HG03045 (cell line): ENCODE measurements around the gene ZNF831.

Experiments used
- ATAC-seq: cut with Tn5 transposase; IDR thresholded peaks from one replicate; pipeline ENCODE4 v1.9.1; 2021; ENCODE audit warnings: mild to moderate bottlenecking, moderate library complexity; ENCODE audit not compliant: unreplicated experiment

ZNF831 gene

DNA sequence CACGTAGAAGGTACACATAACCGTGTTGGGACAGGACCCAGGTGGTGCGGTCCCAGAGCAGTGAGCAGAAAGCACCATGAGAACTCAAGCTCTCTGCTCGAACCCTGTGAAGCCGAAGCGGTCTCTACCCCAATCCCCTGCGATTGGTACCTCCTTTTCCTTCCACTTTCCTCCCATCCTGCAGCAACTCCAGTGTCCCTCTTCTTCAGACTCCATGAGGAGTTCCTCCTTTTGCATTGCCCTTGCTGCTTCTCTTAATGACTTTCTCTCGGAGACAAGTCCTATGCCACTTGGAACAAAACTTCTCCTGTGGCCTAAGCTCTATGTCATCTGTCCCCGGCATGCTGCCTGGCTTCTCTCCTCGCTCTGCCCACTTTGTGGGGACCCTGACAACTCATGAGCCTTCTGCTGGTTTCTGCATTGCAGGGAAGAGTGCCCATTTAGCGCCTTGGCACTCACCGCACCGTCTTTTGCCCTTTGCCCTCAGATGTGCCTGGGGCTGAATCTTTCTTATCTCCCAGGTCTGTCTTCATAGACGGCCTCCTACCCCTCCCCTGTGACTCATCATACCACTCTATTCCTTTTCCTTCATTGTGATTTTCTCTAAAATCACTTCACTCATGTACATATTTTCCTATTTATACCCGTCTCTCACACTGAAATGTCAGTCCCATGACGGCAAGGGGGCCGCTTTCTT is 9.2 kb upstream of the ZNF831 start:
- ATAC-seq, result no peak

DNA sequence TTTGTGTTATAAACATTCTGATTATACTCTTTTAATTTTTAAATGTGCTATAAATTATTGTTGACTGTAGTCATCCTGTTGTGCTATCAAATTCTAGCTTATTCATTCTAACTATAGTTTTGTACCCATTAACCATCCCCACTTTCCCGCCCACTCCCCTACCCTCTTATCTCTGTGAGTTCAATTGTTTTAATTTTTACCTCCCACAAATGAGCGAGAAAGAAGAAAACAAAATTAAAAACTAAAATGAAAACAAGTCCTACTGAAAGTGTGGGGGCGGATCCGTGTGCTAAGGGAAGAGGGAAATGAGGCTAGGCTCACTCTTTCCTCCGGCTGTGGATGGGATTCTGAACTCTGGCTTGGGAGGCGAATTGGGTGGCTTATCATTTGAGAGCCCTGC is 6.6 kb upstream of the ZNF831 start:
- no peak for ATAC-seq

DNA sequence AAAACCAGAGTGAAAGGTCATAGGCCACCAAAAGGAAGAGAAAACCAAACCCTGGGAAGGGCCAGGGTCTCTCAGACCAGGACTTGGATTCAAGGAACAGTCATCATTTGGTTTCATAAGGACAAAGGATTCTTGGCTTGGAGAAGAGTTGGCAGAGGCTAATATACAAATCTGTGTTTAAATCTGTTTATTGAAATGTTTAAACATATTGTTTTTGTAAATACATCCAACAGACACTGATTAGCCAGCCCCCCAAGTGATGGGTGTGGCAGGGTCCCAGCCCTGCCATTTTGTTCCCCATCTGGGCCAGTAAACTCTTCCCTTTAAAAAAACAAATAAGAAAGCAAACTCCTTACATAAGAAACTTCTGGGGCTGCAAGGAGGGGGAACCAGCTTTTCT is 6.1 kb upstream of the ZNF831 start:
- no peak for ATAC-seq

DNA sequence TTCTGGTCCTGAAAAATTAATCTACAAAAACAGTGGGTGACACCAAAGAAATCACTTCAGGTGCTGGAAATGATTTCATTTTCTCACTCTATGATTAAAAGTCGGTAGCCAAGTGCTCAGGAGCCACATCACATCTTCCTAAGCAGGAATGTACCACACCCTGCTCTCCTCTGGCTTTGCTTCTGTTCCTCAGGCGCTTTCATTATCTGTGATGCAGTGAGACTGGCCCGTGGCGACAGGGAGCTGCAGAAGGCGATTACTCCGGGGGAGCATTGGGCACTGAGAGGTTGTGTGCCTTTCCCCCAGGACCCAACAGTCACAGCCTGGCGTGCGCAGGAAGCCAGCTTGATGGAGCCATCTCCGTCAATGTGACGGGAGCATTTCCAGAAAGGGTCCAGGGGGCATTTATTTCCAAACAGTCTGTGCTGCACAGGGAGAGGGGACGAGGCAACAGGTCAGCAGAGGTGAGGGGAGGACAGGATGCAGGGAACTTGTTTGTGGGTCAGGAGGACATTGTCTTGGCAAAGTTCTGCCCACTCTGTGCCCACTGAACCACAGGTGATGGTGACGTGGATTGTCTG is 5.6 kb upstream of the ZNF831 start:
- no peak for ATAC-seq

DNA sequence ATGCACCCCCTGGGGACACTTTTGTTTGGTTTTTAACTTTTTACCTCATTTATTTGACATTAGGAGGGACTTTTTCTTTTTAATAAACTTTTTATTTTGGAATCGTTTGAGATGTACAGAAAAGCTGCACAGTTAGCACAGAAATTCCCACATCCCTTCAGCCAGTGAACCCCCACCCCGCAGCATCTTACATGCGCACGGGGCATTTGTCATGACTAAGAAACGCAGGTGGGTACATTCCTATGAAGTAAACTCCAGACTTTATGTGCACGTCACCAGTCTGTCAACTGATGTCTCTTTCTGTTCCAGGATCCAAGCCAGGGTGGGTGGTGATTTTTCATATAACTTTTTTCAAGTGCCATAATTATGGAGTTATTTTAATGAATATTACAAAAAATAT is 4.9 kb upstream of the ZNF831 start:
- no peak for ATAC-seq

DNA sequence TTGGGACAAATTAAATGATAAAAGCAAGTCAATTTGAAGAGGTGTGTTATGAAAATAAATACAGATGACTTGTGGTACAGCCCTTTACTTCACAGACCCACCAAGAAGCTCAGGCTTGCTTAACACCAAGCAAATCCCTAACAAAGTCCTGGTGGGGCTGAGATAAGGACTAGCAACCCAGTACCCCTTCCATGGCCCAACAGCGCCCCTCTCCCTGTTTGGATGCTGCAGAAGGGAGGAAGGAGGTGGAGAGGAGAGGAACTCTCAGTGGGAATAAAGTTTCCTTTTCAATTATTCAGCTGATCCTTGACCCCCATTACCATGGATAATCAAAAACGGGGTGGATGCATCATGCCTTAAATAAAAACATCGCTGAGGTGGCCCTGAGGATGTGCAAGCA is 4.5 kb upstream of the ZNF831 start:
- ATAC-seq, result no peak

DNA sequence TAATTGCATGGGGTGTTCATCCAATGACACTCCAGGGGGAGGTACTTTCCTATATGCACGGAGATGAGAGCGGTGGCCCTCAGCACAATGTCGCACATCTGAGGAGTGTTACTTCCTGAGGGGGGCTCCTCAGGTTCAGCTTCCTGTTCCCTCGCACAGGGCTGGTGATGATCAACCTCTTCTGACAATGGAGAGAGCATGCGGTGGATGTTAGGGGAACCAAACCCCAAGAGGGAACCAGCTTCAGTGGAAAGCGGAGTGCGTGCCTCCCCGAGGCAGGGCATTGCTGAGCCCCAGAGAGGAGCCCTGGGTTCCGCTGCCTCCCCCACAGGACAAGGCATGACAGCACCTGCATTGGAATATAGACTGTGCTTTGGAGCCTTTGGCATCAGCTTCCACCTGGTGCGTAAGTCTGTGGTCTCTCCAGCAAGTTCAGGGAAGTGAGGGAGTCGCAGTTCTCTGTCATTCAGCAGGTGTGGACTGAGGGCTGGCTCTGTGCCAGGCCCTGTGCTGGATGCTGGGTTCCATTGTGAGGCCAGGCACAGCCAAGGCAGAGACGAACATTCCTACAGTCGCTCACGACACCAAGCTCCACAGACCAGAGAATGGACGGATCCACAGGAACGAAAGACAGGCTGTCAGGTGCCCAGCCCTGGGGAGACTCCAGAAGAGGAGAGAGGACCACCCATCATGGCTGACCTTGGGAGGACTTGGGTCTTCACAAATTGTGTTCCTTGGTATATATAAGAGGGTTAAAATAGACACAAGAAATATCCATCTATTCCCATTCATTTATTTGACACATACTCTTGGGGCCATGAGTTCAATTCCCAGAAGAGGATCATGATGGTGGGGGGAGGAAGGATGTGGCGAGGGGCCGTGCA is 3.9 kb upstream of the ZNF831 start:
- no peak for ATAC-seq

DNA sequence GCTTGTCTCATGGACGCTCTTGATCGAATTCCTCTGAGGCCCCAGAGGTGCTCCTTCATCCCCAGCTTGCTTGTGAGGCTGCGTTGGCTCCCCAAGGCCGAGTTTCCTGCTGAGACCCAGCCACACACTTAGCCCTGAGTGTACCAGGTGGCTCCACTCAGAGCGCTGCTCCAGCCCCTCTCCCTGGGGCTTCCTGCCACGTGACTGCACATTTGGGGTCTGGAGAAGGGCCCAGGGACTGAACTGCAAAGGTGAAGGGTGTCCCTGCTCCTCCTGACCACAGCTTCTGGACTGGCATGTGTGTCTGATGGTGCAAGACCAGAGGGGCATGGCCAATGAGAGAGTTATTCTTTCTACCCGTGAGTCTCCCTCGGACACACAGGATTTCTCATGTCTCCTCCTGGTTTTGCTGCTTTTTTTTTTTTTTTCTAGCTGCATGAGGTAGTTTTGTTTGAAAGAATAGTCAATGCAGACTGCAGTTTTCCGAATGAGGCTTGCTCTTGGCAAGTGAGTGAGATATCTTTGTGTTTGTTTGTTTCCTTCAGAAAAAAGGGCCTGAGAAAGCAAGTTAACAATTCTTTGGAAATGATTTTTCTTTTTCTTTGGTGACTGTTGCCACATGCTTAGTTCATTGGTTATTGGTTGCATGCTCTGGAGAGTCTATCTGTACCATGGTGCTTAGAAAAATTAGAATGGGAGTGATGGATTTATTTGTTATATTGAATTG is 3.1 kb upstream of the ZNF831 start:
- no peak for ATAC-seq

DNA sequence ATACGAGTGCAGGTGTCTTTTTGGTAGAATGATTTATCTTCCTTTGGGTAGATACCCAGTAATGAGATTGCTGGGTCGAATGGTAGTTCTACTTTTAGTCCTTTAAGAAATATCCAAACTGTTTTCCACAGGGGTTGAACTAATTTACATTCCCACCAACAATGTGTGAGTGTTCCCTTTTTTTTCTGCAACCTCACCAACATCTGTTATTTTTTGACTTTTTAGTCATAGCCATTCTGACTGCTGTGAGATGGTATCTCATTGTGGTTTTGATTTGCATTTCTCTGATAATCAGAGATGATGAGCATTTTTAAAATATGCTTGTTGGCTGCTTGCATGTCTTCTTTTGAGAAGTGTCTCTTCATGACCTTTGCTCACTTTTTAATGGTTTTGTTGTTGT is 1.9 kb upstream of the ZNF831 start:
- no peak for ATAC-seq

DNA sequence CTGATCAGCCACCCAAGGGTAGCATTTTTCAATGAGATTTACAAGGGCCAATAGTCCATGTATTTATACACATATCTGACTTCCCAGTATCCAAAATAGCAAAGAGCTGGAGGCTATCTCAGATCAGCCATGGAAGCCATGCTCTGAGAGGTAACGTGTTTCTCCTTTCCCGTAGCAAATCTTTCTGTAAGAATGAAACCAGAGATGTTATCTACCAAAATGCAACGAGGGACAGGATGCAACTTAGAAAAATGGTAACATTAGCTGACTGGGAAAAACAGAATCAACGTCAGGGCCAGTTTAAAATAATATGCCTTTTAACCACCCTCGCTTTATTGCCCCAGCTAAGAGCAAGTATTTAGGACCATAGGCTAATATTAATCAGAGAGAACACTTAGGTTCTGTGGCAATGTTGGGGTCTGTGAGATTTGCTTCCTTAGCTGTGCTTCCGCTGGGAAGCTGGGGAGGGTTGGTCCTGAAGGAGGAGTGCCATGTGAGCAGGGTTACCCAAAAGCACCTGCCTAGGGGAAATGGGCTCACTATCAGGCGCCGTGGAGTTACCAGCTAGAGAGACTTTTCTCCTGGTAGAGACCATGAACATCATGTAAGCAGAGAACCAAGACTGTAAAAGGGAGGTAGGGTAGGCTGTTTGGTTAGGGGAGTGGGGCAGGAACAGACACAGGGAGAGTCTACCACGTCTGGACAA is 1.2 kb downstream of the ZNF831 start:
- ATAC-seq, result no peak

DNA sequence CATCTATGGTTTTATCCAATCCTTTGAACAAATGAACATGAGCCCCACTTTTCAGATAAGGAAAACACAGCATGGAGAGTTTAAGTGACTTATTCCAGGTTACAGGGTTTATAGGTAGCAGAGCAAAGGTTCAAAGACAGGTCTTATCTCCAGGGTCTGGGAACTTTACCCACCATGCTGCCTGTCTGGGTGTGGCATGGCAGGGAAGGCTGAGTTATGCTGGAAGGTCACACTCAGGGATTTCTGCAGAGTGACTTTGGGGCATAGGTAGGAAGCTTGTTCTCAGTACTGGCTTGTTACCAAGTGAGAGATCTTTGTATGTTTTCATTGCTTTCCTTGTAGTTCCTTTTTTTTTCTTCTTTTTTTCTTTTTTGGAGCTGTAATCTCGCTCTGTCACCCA is 1.8 kb downstream of the ZNF831 start:
- no peak for ATAC-seq

DNA sequence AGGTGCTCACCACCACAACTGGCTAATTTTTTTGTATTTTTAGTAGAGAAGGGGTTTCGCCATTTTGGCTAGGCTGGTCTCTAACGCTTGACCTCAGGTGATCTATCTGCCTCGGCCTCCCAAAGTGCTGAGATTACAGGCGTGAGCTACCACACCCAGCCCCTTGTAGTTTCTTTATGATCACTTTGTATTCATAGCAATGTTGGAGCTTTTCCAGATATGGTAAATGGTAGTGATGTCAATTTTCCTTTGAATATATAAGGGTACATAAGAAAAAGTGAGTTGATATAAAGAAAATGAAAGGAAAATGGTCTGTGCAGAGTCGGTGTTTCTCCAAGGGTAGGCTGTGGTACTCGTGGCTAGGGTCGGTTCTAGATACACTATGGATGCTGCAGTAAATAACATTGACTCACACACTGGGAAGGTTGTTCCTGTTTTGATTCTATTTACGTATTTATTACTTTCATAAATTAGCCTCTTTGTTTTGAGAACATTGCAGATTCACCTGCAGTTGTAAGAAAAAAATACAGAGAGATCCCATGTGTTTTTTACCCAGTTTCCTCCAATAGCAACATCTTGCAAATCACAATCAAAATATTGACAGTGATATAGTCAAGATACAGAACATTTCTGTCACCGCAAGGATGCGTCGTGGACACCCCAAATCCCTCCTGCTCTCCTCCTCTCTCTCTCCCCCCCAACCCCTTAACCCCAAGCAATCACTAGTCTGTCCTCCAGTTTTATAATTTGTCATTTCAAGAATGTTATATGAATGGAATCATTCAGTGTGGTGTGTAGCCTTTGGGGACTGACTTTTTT is 2.5 kb downstream of the ZNF831 start:
- ATAC-seq, result no peak

DNA sequence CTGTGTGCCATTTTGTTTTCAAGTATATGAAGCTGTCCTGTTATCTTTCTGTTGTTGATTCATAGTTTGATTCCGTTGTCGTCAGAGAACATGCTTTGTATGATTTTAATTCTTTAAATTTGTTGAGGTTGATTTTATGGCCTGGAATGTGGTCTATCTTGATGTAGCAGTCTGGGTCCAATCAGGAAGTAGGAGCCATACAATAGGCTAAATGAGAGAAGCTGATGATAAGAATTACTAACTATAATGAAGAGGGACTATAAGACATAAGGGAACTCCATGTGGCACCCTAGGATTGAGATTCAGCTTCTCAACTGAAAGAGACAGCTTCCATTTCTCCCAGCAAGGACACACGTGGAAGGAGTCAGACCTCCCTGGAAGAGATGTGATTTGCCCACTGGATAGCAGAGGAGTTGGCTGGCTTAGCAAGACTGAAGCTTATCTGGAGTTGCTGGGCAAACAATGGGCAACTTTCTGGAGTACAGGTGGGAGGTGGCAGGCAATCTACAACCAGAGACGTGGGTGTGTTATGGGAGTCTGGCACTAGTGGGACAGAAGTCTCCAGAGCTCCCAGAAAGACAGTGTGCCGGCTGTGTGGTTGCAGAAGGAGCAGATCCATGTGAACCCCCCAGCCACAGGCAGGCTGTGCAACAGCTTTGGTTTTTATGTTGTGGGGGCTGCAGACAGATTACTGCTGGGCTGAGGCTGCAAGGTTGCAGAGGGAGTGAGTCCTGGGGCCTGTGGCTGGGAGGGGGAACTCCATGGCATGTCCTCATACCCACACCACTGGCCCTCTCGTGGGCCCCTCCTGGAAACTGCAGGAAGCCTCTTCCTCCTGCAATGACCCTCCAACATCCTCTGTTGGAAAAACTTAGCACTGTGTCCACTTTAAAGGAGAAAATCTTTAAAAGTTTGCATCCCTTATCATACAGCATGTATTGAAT is 7.1 kb downstream of the ZNF831 start:
- no peak for ATAC-seq

DNA sequence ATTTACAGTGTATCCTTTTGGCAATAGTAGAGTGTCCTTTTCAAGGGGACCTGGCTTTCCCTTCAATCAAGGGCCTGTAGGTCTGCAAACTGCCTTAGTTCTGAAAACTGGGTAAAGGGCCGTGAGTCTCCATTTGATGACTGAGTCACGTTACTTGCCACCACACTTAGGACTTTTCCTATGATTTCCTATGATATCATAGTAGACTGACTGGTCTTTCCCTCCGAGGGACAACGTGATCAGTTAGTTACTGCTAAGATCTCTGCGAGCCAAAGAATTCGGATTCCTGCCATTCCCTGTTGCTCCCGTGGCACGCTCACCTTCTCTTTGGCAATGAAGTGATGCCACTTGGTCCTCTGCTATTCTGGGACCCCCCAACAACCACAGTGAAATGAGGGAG is 8.4 kb downstream of the ZNF831 start:
- ATAC-seq, result no peak

DNA sequence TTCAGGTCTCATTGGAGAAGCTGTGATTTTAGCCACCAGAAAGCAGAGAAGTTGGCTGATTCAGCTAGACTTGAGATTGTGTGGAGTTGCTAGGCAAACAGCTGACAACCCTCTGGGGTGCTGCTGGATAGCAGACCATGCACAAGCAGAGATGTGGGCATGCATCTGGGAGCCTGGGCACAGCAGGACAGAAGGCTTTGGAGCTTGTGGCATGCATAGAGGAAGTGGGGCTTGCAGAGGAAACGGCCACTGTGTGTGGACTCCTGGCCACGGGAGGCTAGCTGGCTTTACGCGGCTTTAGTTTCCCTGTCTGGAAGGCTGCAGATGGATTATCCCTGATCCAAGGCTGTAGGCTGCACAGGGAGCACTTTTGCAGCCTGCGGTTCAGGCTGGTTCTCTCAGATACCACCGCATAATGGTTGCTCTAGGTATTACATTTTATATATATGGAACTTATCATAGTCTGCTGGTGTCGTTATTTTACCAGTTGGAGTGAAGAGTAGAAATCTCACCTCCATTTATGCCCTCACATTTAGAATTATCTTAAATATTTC is 10.4 kb downstream of the ZNF831 start:
- no peak for ATAC-seq

DNA sequence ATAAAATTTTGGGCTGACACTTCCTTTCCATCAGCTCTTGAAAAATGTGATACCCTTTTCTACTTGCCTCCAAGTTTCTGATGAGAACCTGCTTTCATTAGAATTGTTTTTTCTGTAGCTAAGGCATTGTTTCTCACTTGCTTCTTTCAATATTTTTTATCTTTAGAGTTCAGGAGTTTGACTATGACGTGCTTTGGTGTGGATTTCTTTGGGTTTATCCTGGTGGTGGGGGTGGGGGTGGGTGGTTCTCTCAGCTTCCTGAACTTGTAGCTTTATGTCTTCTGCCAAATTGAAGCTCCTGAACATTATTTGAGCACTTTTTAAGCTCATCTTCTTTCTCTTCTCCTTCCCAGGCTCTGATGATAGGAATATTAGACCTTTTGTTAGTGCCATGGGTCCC is 11.4 kb downstream of the ZNF831 start:
- no peak for ATAC-seq

DNA sequence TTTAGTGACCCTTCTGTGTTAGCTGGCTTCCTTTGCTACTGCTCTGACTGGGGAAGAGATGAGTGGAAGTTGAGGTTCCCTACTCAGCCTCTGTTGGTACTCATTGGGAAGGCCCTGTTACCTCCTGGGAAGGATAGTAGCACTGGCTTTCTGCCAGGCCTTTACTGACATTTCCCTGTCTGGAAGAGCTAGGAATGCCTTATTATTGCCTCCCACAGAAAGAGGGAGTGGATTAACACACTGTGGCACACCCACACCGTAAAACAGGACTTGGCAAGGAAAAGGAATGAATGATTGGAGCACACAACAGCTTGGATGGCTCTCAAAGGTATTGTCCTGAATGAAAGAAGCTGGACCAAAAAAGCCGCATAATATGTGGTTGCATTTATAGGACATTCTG is 12.2 kb downstream of the ZNF831 start:
- ATAC-seq, result no peak

DNA sequence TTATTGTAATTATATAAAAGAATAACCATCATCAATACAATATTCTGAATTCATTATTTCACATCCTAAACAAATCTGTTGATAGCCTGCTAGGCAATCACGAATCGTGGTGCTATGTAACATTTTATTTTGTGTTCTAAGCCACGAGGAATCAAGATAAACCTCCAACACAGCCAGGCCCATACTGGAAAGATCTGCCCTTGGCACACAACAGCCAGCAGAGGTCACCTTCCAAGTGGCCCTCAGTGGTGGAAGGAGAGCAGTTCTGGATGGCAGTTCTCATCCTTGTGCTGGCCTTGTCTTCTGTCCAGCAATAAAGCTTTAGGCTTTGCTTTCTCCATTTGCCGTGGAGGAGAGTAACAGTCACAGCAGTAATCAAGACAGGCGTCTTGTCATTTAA is 13.2 kb downstream of the ZNF831 start:
- ATAC-seq, result no peak
